ENCODE data around the gene DELE1. TPM values are rescaled to one million over a fixed set of nuclear protein-coding genes. Genes with fewer than 3 reads are reported as not detected.

DELE1 gene
- total RNA-seq, 4 donors from 2014 or later: 42.5 to 99.6 (median 59.9) TPM

GRCh38 chr5:141897425-141897824 lies 26.2 kb upstream of the DELE1 start:
- 98% methylated on average over 4 of the region's 4 CpGs for WGBS
- no peaks in the 10 kb centered on the region for H3K9me3 ChIP-seq
- DNase-seq (ENCODE audit: low spot score in 2 of 2): no peak
- no peak overlapping the region for H3K27ac ChIP-seq
- no peak for TF ChIP-seq EP300 (IDR thresholded peaks at IDR 0.05)
- TF ChIP-seq, protein P1, sequence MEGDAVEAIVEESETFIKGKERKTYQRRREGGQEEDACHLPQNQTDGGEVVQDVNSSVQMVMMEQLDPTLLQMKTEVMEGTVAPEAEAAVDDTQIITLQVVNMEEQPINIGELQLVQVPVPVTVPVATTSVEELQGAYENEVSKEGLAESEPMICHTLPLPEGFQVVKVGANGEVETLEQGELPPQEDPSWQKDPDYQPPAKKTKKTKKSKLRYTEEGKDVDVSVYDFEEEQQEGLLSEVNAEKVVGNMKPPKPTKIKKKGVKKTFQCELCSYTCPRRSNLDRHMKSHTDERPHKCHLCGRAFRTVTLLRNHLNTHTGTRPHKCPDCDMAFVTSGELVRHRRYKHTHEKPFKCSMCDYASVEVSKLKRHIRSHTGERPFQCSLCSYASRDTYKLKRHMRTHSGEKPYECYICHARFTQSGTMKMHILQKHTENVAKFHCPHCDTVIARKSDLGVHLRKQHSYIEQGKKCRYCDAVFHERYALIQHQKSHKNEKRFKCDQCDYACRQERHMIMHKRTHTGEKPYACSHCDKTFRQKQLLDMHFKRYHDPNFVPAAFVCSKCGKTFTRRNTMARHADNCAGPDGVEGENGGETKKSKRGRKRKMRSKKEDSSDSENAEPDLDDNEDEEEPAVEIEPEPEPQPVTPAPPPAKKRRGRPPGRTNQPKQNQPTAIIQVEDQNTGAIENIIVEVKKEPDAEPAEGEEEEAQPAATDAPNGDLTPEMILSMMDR (IDR thresholded peaks at IDR 0.05): no peak
- TF ChIP-seq POLR2A (IDR thresholded peaks at IDR 0.05): no peak
- no peak for TF ChIP-seq POLR2AphosphoS5 (IDR thresholded peaks at IDR 0.05)
- no peaks in the 10 kb centered on the region for H3K36me3 ChIP-seq
- H3K27me3 ChIP-seq: no peaks in the 10 kb centered on the region
- no peak overlapping the region for H3K4me3 ChIP-seq
- H3K4me1 ChIP-seq: no peaks in the 10 kb centered on the region

- Histone ChIP-seq H3K27ac (no peak overlapping the region), H3K4me1 (no peaks in the 10 kb centered on the region), H3K27me3 (no peaks in the 10 kb centered on the region), H3K9me3 (no peaks in the 10 kb centered on the region), H3K4me3 (no peak overlapping the region), H3K36me3 (no peaks in the 10 kb centered on the region)
- DNase-seq (ENCODE audit: low spot score in 2 of 2): no peak
- TF ChIP-seq, protein P1 (IDR thresholded peaks at IDR 0.05): no peak
- TF ChIP-seq POLR2A (IDR thresholded peaks at IDR 0.05) (no peak), POLR2AphosphoS5 (IDR thresholded peaks at IDR 0.05) (no peak), EP300 (IDR thresholded peaks at IDR 0.05) (no peak)
- 77% methylated on average over 2 of the region's 2 CpGs for WGBS
Measured at GRCh38 chr5:141898448-141899049, 25.1 kb upstream of the DELE1 start.

DNA sequence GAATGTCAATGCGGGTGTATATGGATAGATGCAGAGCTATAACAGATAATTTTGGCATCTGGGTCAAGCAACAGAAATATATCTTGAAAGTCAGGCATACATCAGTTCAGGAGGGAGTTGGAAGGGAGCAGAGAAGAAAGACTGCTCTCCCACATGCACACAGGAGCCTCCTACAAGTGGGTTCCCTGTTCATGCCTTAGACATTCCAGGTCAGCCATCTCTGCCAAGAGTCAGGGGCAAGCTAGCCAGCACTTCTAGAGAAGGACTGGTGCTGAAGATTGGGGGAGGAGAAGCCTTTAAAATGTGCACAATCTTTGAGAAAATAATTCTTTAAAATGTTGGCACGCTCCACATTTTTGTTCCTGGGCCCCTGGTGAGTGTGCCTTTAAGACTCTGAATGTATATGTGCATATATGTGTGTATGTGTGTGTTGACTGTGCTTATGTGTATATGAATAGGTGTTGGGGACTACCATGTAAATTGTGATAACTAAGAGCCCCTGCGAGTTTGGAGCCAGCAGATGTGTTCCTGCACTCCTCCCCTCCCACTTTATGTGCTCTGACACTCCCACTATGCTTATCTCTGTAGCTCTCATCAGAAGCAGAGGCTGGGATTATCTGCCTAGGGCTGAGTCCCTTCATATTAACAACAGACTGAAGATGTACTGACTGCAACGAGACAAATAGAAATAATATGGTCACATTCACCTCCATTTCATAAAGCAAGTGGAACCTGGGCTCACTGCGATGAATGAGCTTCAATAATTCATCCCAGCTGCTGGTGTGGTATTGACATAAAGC lies 21.5 kb upstream of the DELE1 start:
- Histone ChIP-seq H3K27ac (no peak overlapping the region), H3K36me3 (no peaks in the 10 kb centered on the region), H3K27me3 (no peaks in the 10 kb centered on the region), H3K9me3 (no peaks in the 10 kb centered on the region), H3K4me3 (no peak overlapping the region), H3K4me1 (no peaks in the 10 kb centered on the region)
- no peak for DNase-seq (ENCODE audit: low spot score in 2 of 2)
- 66% methylated on average over 5 of the region's 5 CpGs for WGBS
- TF ChIP-seq, protein P1 (IDR thresholded peaks at IDR 0.05): no peak
- TF ChIP-seq EP300 (IDR thresholded peaks at IDR 0.05): no peak

GRCh38 chr5:141903261-141903660 lies 20.4 kb upstream of the DELE1 start:
- Histone ChIP-seq H3K4me1 (no peaks in the 10 kb centered on the region), H3K9me3 (no peaks in the 10 kb centered on the region), H3K27me3 (no peaks in the 10 kb centered on the region), H3K36me3 (no peaks in the 10 kb centered on the region), H3K27ac (no peak overlapping the region), H3K4me3 (no peak overlapping the region)
- no peak for DNase-seq (ENCODE audit: low spot score in 2 of 2)
- 79% methylated on average over 4 of the region's 4 CpGs for WGBS
- TF ChIP-seq POLR2A (IDR thresholded peaks at IDR 0.05): no peak
- TF ChIP-seq, protein P1 (IDR thresholded peaks at IDR 0.05): no peak
- no peak for TF ChIP-seq POLR2AphosphoS5 (IDR thresholded peaks at IDR 0.05)
- no peak for TF ChIP-seq EP300 (IDR thresholded peaks at IDR 0.05)

- no peak for DNase-seq (ENCODE audit: low spot score in 2 of 2)
- 40% methylated on average over 5 of the region's 5 CpGs for WGBS
Measured at GRCh38 chr5:141904551-141904950, 19.1 kb upstream of the DELE1 start.

More at GRCh38 chr5:141904551-141904950, 19.1 kb upstream of the DELE1 start:
- TF ChIP-seq, protein P1 (IDR thresholded peaks at IDR 0.05): no peak
- TF ChIP-seq EP300 (IDR thresholded peaks at IDR 0.05): no peak
- TF ChIP-seq POLR2AphosphoS5 (IDR thresholded peaks at IDR 0.05): no peak
- TF ChIP-seq POLR2A (IDR thresholded peaks at IDR 0.05): no peak
- no peaks in the 10 kb centered on the region for H3K4me1 ChIP-seq
- H3K9me3 ChIP-seq: no peaks in the 10 kb centered on the region
- no peaks in the 10 kb centered on the region for H3K36me3 ChIP-seq
- no peaks in the 10 kb centered on the region for H3K27me3 ChIP-seq
- no peak overlapping the region for H3K27ac ChIP-seq
- no peak overlapping the region for H3K4me3 ChIP-seq

All from suprapubic skin (tissue), 4 donors.